ENCODE measurements around the gene C3.

GRCh38 chr19:6743066-6743465, 22.6 kb upstream of the C3 start:
- TF ChIP-seq, protein P1, sequence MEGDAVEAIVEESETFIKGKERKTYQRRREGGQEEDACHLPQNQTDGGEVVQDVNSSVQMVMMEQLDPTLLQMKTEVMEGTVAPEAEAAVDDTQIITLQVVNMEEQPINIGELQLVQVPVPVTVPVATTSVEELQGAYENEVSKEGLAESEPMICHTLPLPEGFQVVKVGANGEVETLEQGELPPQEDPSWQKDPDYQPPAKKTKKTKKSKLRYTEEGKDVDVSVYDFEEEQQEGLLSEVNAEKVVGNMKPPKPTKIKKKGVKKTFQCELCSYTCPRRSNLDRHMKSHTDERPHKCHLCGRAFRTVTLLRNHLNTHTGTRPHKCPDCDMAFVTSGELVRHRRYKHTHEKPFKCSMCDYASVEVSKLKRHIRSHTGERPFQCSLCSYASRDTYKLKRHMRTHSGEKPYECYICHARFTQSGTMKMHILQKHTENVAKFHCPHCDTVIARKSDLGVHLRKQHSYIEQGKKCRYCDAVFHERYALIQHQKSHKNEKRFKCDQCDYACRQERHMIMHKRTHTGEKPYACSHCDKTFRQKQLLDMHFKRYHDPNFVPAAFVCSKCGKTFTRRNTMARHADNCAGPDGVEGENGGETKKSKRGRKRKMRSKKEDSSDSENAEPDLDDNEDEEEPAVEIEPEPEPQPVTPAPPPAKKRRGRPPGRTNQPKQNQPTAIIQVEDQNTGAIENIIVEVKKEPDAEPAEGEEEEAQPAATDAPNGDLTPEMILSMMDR (IDR thresholded peaks at IDR 0.05) = no peak
- no peak for TF ChIP-seq POLR2A (IDR thresholded peaks at IDR 0.05)

All from Peyer's patch (tissue), 4 donors.